GM12891 (cell line): ENCODE data around the gene EAF1.
"Not testable (repeated sequence)": the region's sequence is repeated elsewhere in the genome, so short reads cannot be mapped to it uniquely, and the experiment has no call there.

Experiments
- POLR2A ChIP-seq: IDR thresholded peaks from 2 replicates; pipeline ENCODE4 v1.6.1; 2011; ENCODE audit warnings: low read depth, low read length, control low read depth
- POLR2AphosphoS5 ChIP-seq: IDR thresholded peaks from 2 replicates; pipeline ENCODE4 v1.6.1; 2011; ENCODE audit warnings: low read depth, low read length, control low read depth
- SPI1 ChIP-seq: IDR thresholded peaks from 2 replicates; pipeline ENCODE4 v1.6.1; 2011; ENCODE audit warnings: low read depth, low read length, control low read depth

DNA sequence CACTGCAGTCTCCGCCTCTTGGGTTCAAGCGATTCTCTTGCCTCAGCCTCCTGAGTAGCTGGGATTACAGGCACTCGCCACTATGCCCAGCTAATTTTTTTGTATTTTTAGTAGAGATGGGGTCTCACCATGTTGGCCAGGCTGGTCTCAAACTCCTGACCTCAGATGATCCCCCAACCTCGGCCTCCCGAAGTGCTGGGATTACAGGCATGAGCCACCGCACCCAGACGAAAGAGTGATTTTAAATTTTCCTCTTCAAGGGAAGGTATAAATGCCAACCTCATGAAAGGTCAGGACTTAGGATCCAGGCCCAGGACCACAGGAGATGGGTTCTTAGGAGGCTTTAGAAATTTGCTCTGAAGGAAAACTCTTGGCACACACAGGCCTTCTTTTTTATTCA lies 16.4 kb upstream of the EAF1 start:
- not testable (repeated sequence) for TF ChIP-seq POLR2AphosphoS5, POLR2A, SPI1
